ENCODE measurements around the gene HSD3B7. TPM values are rescaled to one million over a fixed set of nuclear protein-coding genes. Genes with fewer than 3 reads are reported as not detected.
A peak's percentile ranks its signal among the peaks of the same experiment; 100 is the strongest.

HSD3B7 gene
- total RNA-seq, 2 experiments from 2014 or later, result 0.45 to 1.3 TPM

DNA sequence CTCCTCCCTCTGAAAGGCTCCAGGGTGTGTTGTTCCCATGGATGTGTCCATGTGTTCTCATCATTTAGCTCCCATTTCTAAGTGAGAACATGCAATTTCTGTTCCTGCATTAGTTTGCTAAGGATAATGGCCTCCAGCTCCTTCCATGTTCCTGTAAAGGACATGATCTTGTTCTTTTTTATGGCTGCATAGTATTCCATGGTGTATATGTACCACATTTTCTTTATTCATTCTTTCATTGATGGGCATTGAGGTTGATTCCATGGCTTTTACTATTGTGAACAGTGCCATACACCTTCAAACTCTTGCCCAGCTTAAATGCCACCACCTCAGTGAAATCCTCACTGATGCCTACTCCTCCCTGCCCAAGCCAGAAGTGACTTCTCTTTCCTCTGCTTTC is 40.7 kb upstream of the HSD3B7 start:
- no peak overlapping the region for H3K27ac Mint-ChIP-seq
- H3K27me3 Mint-ChIP-seq, result no peaks in the 10 kb centered on the region
- no peak for ATAC-seq
- H3K9me3 Mint-ChIP-seq, result no peaks in the 10 kb centered on the region
- intact Hi-C loops (cut with micrococcal nuclease), result no loop called here
- no peak overlapping the region for H3K4me3 Mint-ChIP-seq
- ChIA-PET POLR2A (interaction anchor here (1.0 to 1.1 kb wide), 2 partner anchors 9 kb away, joined by 4 read pairs; no protein-coding TSS in a partner anchor), CTCF (interaction anchor here (0.6 to 5.9 kb wide), 4 partner anchors 9 to 99 kb away, joined by 3 to 50 read pairs (median 7); no protein-coding TSS in a partner anchor)
- peaks cover 19% of the 10 kb centered on the region for H3K4me1 Mint-ChIP-seq (ENCODE audit: low read depth)
- no peak for DNase-seq
- H3K36me3 Mint-ChIP-seq (ENCODE audit: low read depth), result peaks cover 18% of the 10 kb centered on the region
- no peak for TF ChIP-seq CTCF (IDR thresholded peaks at IDR 0.05)

GRCh38 chr16:30946671-30947540 is 38.1 kb upstream of the HSD3B7 start:
- no peak for TF ChIP-seq CTCF (IDR thresholded peaks at IDR 0.05)
- ATAC-seq, result no peak
- intact Hi-C loops (cut with micrococcal nuclease), result no loop called here
- DNase-seq, result no peak
- ChIA-PET CTCF (no interaction called here), POLR2A (no interaction called here)
- Mint-ChIP-seq H3K4me1 (ENCODE audit: low read depth) (peaks cover 24% of the 10 kb centered on the region), H3K27ac (no peak overlapping the region), H3K36me3 (ENCODE audit: low read depth) (peaks cover 17% of the 10 kb centered on the region), H3K9me3 (no peaks in the 10 kb centered on the region), H3K27me3 (no peaks in the 10 kb centered on the region), H3K4me3 (no peak overlapping the region)

DNA sequence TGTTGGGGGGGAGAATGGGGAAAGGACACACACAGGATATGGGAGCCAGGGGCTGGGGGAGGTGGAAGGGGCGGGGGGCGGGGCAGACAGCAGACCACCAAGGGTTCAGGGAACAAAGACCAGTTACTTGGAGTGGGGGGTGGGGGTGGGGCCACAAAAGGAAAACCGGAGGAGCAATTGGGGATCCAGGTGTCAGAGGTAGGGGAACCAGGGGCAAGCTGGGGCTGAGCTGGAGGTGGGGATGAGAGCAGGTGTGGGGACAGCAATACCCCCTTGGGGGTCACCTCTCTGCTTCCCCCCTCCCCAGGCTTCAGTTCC is 37.5 kb upstream of the HSD3B7 start:
- Mint-ChIP-seq H3K4me1 (ENCODE audit: low read depth) (peaks cover 18% of the 10 kb centered on the region), H3K4me3 (no peak overlapping the region), H3K27ac (no peak overlapping the region), H3K27me3 (no peaks in the 10 kb centered on the region), H3K9me3 (no peaks in the 10 kb centered on the region), H3K36me3 (ENCODE audit: low read depth) (peaks cover 17% of the 10 kb centered on the region)
- ATAC-seq (no peak), DNase-seq (no peak)
- TF ChIP-seq CTCF (IDR thresholded peaks at IDR 0.05), result no peak
- CTCF ChIA-PET, result no interaction called here
- intact Hi-C loops (cut with micrococcal nuclease), result no loop called here
- POLR2A ChIA-PET, result no interaction called here

DNA sequence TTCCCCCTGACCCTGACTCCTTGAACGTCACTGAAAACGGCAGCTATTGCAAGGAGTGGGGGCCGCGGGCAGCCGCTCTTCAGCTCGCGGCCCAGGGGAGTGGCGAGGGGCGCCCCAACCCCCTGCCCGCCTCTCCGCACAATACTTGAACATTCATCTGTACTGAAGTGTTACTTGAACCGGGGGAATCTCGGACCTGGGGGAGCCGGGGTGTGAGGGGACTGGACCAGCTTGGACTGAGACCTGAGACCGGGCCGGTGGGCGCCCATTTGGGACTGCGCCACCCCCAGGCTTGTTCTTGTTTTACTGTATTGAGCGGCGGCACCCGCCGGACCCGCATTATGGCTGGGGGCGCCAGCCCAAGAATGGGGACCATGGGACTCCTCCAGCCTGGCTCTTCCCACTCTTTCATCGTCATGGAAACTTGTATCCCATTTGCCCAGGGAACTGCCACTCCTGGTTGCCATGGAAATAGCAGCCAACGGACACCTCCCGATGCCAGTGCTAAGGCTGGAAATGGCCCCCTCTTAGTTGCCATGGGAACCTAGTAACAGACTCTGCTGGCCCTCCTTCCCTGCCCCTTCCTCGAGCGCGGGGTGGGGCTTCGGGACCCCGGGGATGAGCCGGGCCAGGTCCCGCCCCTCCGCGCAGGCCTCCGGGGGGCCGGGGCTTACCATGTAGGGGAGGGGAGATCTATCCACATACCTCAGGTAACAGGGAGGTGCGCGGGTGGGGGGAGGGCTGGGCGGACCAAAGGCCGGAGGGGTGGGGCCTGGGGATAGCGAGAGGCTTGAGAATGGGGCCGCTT is 36.9 kb upstream of the HSD3B7 start:
- CTCF ChIA-PET, result interaction anchor here (1.3 kb wide), 1 partner anchor 37 kb away, joined by 4 read pairs; the partner anchor contains the start of gene HSD3B7
- peaks cover 17% of the 10 kb centered on the region for H3K36me3 Mint-ChIP-seq (ENCODE audit: low read depth)

More for the DNA sequence above, 36.9 kb upstream of the HSD3B7 start:
- H3K27ac Mint-ChIP-seq, result no peak overlapping the region
- H3K27me3 Mint-ChIP-seq, result no peaks in the 10 kb centered on the region
- no peaks in the 10 kb centered on the region for H3K9me3 Mint-ChIP-seq
- no peak for TF ChIP-seq CTCF (IDR thresholded peaks at IDR 0.05)
- H3K4me3 Mint-ChIP-seq, result no peak overlapping the region
- H3K4me1 Mint-ChIP-seq (ENCODE audit: low read depth), result peaks cover 15% of the 10 kb centered on the region
- POLR2A ChIA-PET, result interaction anchor here (1.0 kb wide), 1 partner anchor 143 kb away, joined by 3 read pairs; no protein-coding TSS in a partner anchor
- ATAC-seq (peak; percentile 9), DNase-seq (no peak)
- intact Hi-C loops (cut with micrococcal nuclease), result no loop called here
